Prostate gland (tissue), 2 donors: ENCODE data around the gene CLINT1.

Experiments
- CTCF ChIP-seq, 4 experiments: fragments of 200-600 bp in 2 of 4; fragments of 450-650 bp in 2 of 4; sonication (generic) in 2 of 4; IDR thresholded peaks; 1 replicate in 3 of 4; 2 replicates in 1 of 4; pipeline ENCODE4 v1.5.1; 2016 to 2019; ENCODE audit warnings: antibody characterized with exemption in 4 of 4, mild to moderate bottlenecking in 2 of 4, moderate library complexity in 2 of 4
- POLR2A ChIP-seq: fragments of 450-650 bp; IDR thresholded peaks from one replicate; pipeline ENCODE4 v1.6.1; 2016; ENCODE audit warnings: antibody characterized with exemption, mild to moderate bottlenecking
- POLR2AphosphoS5 ChIP-seq: sonication (generic); formaldehyde crosslinking; IDR thresholded peaks from one replicate; pipeline ENCODE4 v1.6.1; 2017; ENCODE audit warnings: antibody characterized with exemption

GRCh38 chr5:157892974-157893373, 34.0 kb upstream of the CLINT1 start:
- no peak for TF ChIP-seq POLR2A
- no peak for TF ChIP-seq CTCF (IDR thresholded peaks at IDR 0.05)
- no peak for TF ChIP-seq POLR2AphosphoS5
